Measurements from ENCODE around the gene SELENOF.
A peak's percentile ranks its signal among the peaks of the same experiment; 100 is the strongest.
"Not testable (repeated sequence)": the region's sequence is repeated elsewhere in the genome, so short reads cannot be mapped to it uniquely, and the experiment has no call there.

SELENOF gene

GRCh38 chr1:86856196-86856595 lies 57.7 kb downstream of the SELENOF start:
- DNase-seq: no peak

GRCh38 chr1:86854352-86854751 lies 59.6 kb downstream of the SELENOF start:
- DNase-seq: no peak

- no peak for DNase-seq
These were observed 61.0 kb downstream of the SELENOF start for GRCh38 chr1:86852782-86853408.

- no peak for DNase-seq
These were observed 61.6 kb downstream of the SELENOF start for GRCh38 chr1:86852289-86852688.

GRCh38 chr1:86849756-86850155 lies 64.2 kb downstream of the SELENOF start:
- no peak for DNase-seq

GRCh38 chr1:86848654-86849053 lies 65.3 kb downstream of the SELENOF start:
- no peak for DNase-seq

DNA sequence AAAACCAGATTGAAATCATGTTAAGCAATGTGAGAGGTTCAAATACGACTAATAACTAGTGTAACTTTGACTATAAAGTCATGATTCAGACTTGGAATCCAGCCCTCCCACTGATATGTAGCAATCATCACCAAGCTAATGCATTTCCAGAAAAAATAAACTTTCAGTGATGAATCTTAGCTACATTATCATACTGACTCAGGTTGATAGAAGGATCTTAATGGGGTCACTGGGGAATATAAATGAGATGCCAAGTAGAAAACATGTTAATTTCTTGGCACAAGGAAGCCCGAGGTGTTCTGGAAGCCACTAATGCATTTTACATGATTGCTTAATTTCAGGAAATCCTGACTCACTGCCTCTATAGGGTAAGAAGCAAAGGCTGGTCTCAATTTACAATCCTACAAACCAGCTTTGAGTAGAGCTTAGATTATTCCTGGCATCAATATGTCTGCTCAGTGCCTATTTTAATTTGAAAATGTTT lies 67.7 kb downstream of the SELENOF start:
- DNase-seq: no peak

DNA sequence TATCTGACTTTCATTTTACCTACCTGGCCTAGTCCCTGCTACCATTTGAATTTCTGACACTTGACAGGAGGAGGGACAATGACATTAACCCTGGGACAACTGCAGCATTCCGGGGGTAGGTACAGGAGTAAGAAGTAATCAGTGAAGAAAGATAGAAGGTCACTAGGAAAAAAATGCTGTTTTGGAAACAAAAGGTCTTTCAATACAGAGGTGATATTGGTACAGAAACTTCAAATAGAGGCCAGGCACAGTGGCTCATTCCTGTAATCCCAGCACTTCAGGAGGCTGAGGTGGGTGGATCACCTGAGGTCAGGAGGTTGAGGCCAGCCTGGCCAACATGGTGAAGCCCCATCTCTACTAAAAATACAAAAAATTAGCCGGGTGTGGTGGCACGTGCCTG lies 68.4 kb downstream of the SELENOF start:
- DNase-seq: no peak

DNA sequence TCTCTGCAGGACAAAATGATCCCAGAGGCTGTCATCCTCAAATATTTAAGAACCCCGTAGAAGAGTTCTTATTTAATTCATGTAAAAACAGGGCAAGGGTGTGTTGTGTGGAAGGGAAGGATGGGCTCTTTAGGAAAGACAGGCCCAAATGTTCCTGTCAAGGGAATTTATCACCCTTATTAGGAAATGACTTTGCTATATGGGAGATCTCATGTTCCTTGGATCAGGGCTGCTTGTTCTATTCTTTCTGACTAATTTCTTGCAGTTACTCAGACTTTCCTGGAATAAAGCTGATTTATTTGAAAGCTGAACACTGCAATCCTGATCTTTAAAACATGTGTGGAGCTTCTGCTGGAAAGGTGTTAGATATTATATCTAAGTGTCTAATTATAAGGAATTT lies 72.8 kb downstream of the SELENOF start:
- DNase-seq: no peak

DNA sequence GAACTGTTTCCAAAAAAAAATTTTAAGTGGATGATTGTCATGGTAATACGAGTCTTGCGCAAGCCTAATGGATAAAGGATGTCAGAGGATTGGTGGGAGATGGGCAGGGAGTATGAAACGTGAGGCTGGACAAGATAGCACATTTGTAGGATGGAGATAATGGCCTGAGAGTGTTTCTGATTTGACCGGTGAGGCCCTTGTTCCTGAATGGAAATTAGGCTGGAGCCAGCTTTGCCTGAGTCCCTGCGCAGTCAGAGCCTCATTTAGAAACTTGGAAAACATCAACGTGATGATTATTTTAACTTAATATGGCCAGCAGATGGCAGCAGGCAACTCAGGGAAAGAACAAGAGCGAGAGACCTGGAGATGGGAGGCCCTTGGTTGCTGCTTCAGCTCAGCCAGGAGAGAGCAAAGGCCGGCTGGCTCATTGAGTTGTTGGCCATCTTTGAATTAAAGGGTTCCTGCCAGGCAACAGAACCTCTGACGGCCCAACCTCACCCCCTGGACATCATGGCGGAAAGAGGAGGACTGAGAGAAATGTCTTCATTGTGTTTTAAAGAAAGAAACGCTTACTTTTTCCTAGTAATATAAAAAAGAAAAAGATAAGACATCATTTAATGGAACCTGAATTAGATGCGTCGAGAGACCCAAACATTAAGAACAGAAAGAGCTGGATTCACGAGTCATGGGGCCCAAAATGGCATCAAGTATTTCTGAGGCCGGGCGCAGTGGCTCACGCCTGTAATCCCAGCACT lies 80.3 kb downstream of the SELENOF start:
- peak; percentile 91 for DNase-seq

DNA sequence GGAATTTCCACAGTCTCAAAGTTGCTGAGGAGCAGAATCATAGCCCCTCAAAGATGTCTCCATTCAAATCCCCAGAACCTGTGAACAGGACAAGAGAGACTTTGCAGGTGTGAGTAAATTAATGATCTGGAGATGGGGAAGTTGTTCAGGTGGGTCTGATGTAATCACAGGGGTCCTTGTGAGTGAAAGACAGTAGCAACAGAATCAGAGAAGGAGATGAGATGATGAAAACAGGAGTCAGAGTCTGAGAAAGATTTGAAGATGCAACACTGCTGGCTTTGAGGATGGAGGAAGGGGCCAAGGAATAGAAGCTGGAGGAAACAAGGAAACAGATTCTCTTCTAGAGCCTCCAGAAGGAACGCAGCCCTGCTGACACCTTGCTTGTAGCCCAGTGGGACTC lies 81.5 kb downstream of the SELENOF start:
- no peak for DNase-seq

- DNase-seq: no peak
These were observed 84.6 kb downstream of the SELENOF start for GRCh38 chr1:86829321-86829720.

GRCh38 chr1:86828024-86828423 lies 85.9 kb downstream of the SELENOF start:
- no peak for DNase-seq

GRCh38 chr1:86826856-86827255 lies 87.1 kb downstream of the SELENOF start:
- DNase-seq: no peak

GRCh38 chr1:86825319-86825718 lies 88.6 kb downstream of the SELENOF start:
- DNase-seq: no peak

DNA sequence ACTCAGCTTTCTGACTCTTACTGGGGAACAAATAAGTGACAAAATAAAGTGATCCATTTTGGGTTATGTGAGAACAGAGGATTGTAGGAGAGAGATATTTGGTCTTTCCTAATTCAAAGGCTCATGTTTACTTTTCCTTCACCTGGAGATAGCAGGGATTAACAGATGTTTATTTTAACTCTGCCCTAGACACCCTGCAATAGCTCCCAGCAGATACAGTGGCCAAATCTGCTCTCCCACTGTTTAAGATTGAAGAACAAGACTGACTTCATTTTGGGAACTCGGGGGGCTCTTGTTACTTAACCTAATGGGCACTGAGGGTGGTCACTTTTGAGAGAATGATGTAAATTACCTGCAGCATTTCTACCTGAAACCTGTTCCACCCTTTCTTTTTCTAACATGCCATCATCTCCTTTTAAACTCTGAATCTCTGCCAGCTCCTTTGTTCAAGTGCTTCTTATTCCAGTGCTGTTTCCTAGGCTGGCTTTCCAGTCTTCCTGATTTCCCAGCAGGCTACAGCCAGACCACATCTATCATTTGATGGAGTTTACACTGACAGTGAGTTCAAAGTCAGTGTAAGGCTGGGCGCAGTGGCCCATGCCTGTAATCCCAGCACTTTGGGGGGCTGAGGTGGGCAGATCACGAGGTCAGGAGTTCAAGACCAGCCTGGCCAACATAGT lies 90.0 kb downstream of the SELENOF start:
- peak; percentile 40 for DNase-seq

DNA sequence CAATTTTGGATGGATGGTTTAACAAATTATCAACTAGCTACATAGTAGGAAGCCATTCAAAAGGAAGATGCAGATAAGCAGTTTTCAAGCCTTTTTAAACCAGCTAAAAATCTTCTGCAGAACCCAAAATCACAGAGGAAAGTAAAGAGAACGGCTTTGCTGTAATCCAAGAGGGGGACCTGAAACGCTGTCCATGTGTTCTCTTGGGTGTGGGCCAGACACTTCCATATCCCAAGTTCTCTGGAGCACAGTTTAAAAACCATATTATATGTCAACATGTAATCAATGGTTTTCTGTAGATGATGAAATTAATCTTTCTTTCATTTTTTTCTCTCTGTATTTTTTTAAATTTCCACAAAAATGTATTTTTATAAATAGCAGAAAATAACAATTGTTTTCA lies 90.5 kb downstream of the SELENOF start:
- no peak for DNase-seq

DNA sequence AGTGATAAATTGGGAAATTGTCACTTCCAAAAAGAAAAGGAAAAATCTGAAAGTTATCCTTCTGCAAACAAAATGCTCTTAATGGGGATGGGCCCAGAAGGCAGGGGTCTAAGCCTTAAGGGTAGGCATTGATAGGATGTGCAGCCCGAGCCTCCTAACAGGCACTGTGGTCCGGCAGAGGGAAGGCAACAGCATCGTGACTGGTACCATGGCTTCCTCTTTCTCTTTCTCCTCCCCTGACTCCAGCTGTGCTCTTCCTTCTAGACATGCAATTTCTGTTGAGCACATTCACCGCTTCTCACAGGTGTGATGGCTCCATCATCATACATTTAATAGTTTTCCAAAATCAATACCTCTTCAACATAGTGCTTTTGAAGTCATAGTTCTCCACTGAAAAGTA lies 91.5 kb downstream of the SELENOF start:
- DNase-seq: no peak

DNA sequence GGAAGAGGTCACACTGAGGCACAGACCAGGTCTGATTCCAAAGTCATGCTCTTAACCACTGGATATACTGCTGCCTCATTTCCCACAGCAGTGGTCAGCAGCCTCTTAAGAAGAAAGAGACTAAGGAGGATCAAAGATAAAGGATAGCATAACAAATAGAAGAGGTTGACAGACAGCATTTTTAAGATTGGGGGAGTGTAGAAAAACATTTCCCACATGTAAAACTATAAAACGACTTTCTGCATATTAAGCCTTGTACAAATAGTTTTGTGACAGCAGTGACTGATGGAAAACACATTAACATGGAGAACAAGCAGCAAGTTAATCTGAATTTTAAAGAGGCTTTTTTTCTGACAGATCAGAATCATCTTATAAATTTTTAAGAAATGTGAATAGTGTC lies 92.0 kb downstream of the SELENOF start:
- DNase-seq: no peak

DNA sequence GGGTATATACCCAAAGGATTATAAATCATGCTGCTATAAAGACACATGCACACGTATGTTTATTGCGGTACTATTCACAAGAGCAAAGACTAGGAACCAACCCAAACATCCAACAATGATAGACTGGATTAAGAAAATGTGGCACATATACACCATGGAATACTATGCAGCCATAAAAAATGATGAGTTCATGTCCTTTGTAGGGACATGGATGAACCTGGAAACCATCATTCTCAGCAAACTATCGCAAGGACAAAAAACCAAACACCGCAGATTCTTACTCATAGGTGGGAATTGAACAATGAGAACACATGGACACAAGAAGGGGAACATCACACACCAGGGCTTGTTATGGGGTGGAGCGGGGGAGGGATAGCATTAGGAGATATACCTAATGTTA lies 94.0 kb downstream of the SELENOF start:
- DNase-seq: not testable (repeated sequence)

DNA sequence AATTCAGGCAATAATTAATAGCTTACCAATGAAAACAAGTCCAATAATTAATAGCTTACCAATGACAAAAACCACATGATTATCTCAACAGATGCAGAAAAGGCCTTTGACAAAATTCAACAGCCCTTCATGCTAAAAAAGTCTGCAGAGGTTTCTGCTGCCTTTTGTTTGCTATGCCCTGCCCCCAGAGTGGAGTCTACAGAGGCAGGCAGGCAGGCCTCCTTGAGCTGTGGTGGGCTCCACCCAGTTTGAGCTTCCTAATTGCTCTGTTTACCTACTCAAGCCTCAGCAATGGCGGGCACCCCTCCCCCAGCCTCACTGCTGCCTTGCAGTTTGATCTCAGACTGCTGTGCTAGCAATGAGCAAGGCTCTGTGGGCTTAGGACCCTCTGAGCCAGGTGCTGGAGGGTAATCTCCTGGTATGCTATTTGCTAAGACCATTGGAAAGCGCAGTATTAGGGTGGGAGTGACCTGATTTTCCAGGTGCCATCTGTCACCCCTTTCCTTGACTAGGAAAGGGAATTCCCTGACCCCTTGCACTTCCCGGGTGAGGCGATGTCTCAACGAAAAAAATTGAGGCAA lies 96.6 kb downstream of the SELENOF start:
- DNase-seq: peak; percentile 36

DNA sequence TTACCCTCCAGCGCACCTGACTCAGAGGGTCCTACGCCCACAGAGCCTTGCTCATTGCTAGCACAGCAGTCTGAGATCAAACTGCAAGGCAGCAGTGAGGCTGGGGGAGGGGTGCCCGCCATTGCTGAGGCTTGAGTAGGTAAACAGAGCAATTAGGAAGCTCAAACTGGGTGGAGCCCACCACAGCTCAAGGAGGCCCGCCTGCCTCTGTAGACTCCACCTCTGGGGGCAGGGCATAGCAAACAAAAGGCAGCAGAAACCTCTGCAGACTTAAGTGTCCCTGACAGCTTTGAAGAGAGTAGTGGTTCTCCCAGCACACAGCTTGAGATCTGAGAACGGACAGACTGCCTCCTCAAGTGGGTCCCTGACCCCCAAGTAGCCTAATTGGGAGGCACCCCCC lies 99.8 kb downstream of the SELENOF start:
- not testable (repeated sequence) for DNase-seq

All from DMS153 (cell line).